Measurements from ENCODE around the gene JPH4.

DNA sequence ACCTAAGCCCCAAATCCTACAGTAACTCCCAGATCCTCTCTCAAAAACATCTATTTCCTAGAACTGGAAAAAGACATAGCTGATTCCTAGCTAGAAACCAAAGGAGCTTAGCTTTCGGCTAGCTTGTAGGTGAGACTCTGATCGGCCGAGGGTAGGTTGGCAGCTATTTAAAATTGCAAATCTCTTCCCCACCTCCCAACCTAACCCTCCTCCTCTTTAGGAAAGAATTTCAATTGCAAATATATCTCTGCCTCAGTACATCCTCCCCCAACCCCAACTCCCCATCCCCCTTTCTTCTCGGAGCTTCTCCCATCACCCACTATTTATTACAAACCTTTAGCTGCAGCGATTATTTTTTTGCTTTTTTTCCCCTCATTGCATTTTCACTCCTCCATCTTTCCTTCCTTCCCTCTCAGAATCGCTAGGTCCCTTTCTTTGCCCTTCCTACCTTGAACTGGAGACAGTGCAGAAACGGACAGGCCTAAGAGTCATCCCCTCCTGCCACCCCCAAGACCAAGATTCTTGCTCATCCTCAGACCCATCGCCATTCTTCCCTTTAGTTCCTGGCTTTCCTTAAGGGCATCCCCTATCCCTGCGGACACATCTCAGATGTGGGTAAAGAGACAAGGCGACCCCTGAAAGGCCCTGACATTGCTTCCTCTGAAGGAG, 40.4 kb downstream of the JPH4 start:
- TF ChIP-seq CTCF (IDR thresholded peaks at IDR 0.05) = no peak
- no peak for TF ChIP-seq EP300 (IDR thresholded peaks at IDR 0.05)

All from stomach (tissue), 4 donors.